ENCODE data around the gene ZC3H11A. TPM values are rescaled to one million over a fixed set of nuclear protein-coding genes. Genes with fewer than 3 reads are reported as not detected.

The ZC3H11A gene
- total RNA-seq: 100 to 1,000 TPM; 101 to 104 TPM

GRCh38 chr1:203795441-203796235 lies at the start of gene ZC3H11A, which contains the start of gene ZBED6:
Gene ZC3H11A (plus strand): TSS chr1:203795623. CDS start chr1:203817071, 21,448 bp downstream.
Gene ZBED6 (plus strand): TSS chr1:203795623. CDS start chr1:203797523, 1,900 bp downstream.

GRCh38 chr1:203765029-203765837 lies 30.2 kb upstream of the ZC3H11A start, which contains the start of gene LAX1:
Gene LAX1 (plus strand): TSS chr1:203765183. CDS start chr1:203765566, 383 bp downstream.

Other genes with a start within 250 kb of the ZC3H11A start
- 10 to 100 TPM; 52.9 to 56.0 TPM for gene ATP2B4, start 168.8 kb upstream of the ZC3H11A start, total RNA-seq
- gene LAX1, start 30.4 kb upstream of the ZC3H11A start, total RNA-seq: 10 to 100 TPM; 16.5 to 17.4 TPM
- gene ZBED6, start within 50 bp of the ZC3H11A start, total RNA-seq: 10 to 100 TPM; 20.0 to 20.5 TPM
- gene SNRPE, start 66.0 kb downstream of the ZC3H11A start, total RNA-seq: 100 to 1,000 TPM; 154 to 162 TPM